Measurements from ENCODE around the gene TRAF7. TPM values are rescaled to one million over a fixed set of nuclear protein-coding genes. Genes with fewer than 3 reads are reported as not detected.
A peak's percentile ranks its signal among the peaks of the same experiment; 100 is the strongest.

TRAF7 gene
- total RNA-seq, 2 experiments from 2014 or later, result 74.8 to 80.2 TPM

GRCh38 chr16:2212362-2213324 lies 57.1 kb downstream of the TRAF7 start:
- Mint-ChIP-seq H3K4me3 (peak overlapping the region; percentile 84), H3K36me3 (ENCODE audit: low read depth) (peaks cover 41% of the 10 kb centered on the region), H3K4me1 (ENCODE audit: low read depth) (peaks cover 22% of the 10 kb centered on the region), H3K9me3 (no peaks in the 10 kb centered on the region), H3K27me3 (no peaks in the 10 kb centered on the region), H3K27ac (peak overlapping the region; percentile 25)
- intact Hi-C loops (cut with micrococcal nuclease), result no loop called here
- DNase-seq (no peak), ATAC-seq (no peak)
- no peak for TF ChIP-seq CTCF (IDR thresholded peaks at IDR 0.05)
- CTCF ChIA-PET, result no interaction called here
- POLR2A ChIA-PET, result interaction anchor here (10.2 kb wide), 1 partner anchor 58 kb away, joined by 95 read pairs; the partner anchor contains the start of gene TRAF7

- ChIA-PET POLR2A (interaction anchor here (0.6 to 2.6 kb wide), 6 partner anchors 9 to 61 kb away, joined by 3 to 17 read pairs (median 6); partner anchors contain the start of genes MLST8 and TRAF7), CTCF (interaction anchor here (1.0 to 1.4 kb wide), 3 partner anchors 8 to 61 kb away, joined by 3 to 5 read pairs (median 3); partner anchors contain the start of genes MLST8 and TRAF7)
- intact Hi-C loops (cut with micrococcal nuclease), result no loop called here
- H3K36me3 Mint-ChIP-seq (ENCODE audit: low read depth), result peaks cover 31% of the 10 kb centered on the region
- DNase-seq (no peak), ATAC-seq (no peak)
- no peak overlapping the region for H3K27ac Mint-ChIP-seq
- peak overlapping the region; percentile 84 for H3K4me3 Mint-ChIP-seq
- no peak for TF ChIP-seq CTCF (IDR thresholded peaks at IDR 0.05)
- no peaks in the 10 kb centered on the region for H3K9me3 Mint-ChIP-seq
- peaks cover 21% of the 10 kb centered on the region for H3K4me1 Mint-ChIP-seq (ENCODE audit: low read depth)
- H3K27me3 Mint-ChIP-seq, result no peaks in the 10 kb centered on the region
Observed at GRCh38 chr16:2213817-2214718, 58.5 kb downstream of the TRAF7 start.

GRCh38 chr16:2214719-2214968 lies 59.1 kb downstream of the TRAF7 start, which contains the start of gene PGP:
PGP (minus strand) TSS chr16:2214840; CDS start chr16:2214777, 63 bp downstream.
- peak within 1 kb of the TSS; percentile 92 for H3K4me3 Mint-ChIP-seq
- H3K27me3 Mint-ChIP-seq, result no peaks in the 10 kb centered on the region
- no peaks in the 10 kb centered on the region for H3K9me3 Mint-ChIP-seq
- peaks cover 29% of the 10 kb centered on the region for H3K36me3 Mint-ChIP-seq (ENCODE audit: low read depth)
- H3K4me1 Mint-ChIP-seq (ENCODE audit: low read depth), result peaks cover 21% of the 10 kb centered on the region
- DNase-seq, result no peak
- ATAC-seq, result no peak
- no peak for TF ChIP-seq CTCF (IDR thresholded peaks at IDR 0.05)
- ChIA-PET CTCF (interaction anchor here (1.0 to 1.5 kb wide), 4 partner anchors 9 to 62 kb away, joined by 3 to 5 read pairs (median 4); partner anchors contain the start of genes MLST8 and TRAF7), POLR2A (interaction anchor here (1.0 to 2.6 kb wide), 6 partner anchors 9 to 223 kb away, joined by 3 to 17 read pairs (median 6); partner anchors contain the start of genes MLST8 and TRAF7)
- intact Hi-C loops (cut with micrococcal nuclease), result no loop called here
- H3K27ac Mint-ChIP-seq, result peak within 1 kb of the TSS; percentile 94

GRCh38 chr16:2216330-2216729 lies 60.7 kb downstream of the TRAF7 start:
- DNase-seq (no peak), ATAC-seq (no peak)
- peaks cover 29% of the 10 kb centered on the region for H3K36me3 Mint-ChIP-seq (ENCODE audit: low read depth)
- peak overlapping the region; percentile 36 for H3K27ac Mint-ChIP-seq
- TF ChIP-seq CTCF (IDR thresholded peaks at IDR 0.05), result no peak
- intact Hi-C loops (cut with micrococcal nuclease), result no loop called here
- POLR2A ChIA-PET, result interaction anchor here (1.2 to 2.6 kb wide), 5 partner anchors 10 to 252 kb away, joined by 3 to 17 read pairs (median 6); partner anchors contain the start of genes MLST8, RPS2 and TRAF7
- no peaks in the 10 kb centered on the region for H3K27me3 Mint-ChIP-seq
- H3K9me3 Mint-ChIP-seq, result no peaks in the 10 kb centered on the region
- H3K4me1 Mint-ChIP-seq (ENCODE audit: low read depth), result peaks cover 21% of the 10 kb centered on the region
- CTCF ChIA-PET, result interaction anchor here (1.1 to 1.5 kb wide), 2 partner anchors 22 to 34 kb away, joined by 4 to 5 read pairs; no protein-coding TSS in a partner anchor
- H3K4me3 Mint-ChIP-seq, result peak overlapping the region; percentile 92
